Measurements from ENCODE around the gene ZNF521.
"Not testable (repeated sequence)": the region's sequence is repeated elsewhere in the genome, so short reads cannot be mapped to it uniquely, and the experiment has no call there.

Gene ZNF521

DNA sequence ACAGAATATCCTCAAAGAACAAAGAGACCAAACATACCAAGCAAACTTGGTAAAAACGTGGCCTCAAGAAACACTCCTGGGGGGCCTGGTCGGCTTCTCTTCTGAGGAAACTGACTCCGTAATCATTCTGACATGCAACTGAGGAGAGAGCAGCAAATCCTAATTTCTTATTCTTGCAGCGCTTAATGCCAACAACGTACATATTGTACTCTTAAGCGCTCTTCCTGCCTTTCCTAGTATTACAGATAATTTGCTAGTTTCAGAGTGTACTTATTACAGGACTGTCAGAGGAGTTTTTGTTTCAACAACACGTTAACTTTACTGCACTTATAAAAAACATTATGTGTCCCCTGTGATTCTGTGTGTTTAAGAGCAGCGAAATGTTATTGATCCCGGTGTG is 64.9 kb downstream of the ZNF521 start:
- no peak for DNase-seq

DNA sequence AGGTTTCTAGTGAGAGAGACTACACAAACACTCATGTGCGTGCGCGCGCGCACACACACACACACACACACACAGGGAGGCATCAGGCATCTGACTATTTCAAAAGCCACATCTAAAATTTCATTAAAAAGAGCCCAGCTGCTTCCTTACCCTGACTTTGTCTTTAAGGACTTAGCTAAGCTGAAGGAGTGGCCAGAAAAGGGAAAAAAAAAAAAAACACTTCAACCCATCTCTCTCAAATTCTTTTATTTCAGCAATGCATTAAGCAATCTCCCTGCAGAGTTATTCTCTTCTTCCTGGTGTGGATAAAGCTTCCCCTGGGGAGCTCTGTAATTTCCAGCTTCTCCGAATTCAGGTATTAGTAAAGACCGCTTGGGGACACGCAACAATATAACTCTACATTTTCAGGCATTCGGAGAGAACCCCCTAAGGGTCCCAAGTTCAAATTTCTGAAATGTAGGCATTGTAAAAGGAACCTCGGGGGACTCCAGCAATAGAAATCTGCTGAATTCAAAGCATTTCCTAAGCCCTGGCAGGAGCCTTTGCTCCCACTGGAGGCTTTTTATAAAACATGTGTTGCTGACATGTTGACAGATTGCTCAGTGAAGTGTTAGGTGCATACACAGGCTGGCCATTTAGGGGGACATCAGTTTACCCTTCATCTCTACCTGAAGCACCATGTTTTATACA is 67.0 kb downstream of the ZNF521 start:
- DNase-seq = no peak

DNA sequence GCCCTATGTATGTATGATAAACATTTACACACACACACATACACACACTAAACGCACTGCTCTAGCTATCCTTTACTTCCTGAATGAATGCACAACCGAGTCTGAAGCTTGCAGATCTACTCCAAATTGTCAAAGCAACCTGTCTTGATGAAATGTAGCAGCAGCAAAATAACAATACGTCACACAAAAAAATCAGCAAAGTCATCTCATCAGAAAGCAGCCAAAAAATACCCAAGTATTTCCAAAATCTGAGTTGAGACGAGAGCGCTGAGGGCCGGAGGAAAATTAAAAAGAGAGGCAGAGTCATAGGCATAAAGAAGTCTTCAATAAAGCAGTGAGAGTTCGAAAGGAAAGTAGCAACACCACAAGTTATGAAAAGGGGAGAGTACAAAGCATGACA is 67.7 kb downstream of the ZNF521 start:
- no peak for DNase-seq

DNA sequence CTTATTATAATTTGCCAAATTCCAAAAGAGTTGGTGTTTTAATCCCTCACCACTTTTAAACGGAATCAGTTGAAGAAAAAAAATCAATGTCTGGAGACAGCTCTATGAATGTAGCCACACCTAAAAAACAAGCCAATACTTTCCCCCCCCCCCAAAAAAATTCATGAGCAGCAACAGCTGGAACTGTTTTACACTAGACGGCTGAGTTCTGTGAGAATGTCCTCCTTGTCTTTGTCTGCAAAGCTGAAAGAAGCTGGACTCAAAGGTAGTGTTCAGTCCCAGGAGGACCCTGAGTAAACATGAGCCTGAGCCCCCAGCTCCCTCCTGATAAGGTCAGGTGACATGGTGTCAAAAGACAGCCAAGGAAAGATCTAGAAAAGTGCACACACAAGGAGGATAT is 68.2 kb downstream of the ZNF521 start:
- DNase-seq = no peak

DNA sequence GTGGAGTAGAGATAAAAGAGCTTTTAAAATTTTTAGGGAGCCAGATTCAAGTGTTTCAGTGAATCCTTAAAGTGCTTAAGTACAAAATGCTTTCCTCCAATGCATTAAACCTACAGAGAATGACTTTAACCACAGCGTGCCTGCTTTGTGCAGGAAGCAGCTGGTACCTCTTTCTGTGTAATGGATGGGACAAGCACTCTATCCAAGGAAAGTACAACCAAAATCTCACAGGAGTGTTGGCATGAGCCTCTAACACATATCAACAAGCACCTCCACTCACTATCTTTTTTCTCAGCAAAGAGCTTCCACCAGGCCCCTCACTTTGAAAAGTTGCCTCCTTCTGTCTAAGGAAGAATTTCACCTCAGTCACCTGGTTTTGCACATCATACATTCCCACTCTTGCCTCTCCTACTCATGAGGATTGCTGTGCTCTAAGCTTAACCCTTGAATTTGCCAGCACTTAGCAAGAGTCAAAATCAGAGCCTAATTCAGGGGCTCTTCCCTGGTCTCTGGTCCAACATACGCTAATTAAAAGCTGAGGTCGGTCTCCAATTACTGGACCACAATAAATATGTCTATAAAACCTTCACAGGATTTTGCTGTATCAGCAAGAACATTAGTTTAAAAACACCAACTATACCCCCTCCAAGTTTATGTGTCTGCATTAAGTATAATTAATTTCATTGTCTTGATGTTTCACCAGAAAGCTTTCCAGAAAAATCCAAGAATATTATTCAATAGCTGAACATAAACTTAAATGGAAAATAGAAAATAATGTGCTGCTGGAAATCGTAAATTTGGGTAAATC is 68.9 kb downstream of the ZNF521 start:
- no peak for DNase-seq

DNA sequence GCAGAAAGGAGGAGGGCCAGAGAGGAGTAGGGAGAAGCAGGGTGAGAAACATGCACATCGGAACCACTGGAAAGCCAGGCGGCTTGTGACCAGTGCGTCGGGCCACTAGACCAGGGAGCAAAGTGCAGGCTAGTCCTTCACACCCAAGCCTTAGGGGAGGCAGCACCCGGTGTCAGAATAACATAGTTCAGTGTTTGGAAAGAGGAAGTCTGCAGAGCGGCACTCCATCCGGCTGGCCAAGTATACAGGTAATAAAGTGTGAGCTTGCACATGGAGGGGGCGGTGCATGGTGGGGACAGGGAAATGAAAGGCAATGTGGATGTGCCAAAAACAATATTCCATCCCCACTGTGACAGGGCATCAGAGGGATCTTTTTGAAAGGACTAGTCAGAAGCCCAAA is 69.7 kb downstream of the ZNF521 start:
- DNase-seq = no peak

DNA sequence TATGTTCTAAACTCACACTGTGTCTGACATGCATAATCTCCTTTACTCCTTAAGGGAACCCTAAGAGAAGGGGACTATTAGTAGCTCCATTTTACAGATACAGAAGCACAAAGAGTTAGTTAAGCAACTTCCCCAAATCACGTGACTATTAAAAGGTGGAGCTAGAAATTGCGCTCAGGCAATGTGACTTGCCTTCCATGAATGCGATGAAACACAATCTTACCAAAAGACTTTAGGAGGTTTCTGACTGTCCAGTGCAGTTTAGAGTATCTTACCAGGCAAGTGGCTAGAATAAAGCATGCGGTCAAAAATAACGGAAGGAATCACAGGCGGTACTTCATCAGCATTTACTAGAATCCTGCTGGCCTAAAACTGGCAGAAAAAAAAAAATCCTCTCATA is 70.4 kb downstream of the ZNF521 start:
- DNase-seq = no peak

DNA sequence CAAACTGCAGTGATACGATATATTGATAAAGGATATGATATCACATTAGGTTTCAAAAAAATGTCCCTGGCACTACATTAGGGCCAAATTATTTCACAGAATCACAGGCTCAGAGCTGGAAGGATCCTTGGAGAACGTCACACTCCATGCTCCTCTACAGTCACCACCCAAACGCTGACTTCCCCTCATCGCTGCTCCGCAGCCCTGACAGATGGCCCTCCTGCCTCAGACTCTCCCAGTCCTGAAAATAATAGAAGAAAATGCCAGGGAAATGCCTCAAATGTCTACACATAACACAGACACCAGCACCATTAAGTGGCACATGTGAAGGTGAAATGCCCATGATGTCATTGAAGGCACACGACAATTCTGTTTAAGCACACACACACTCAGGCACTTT is 72.0 kb downstream of the ZNF521 start:
- no peak for DNase-seq

DNA sequence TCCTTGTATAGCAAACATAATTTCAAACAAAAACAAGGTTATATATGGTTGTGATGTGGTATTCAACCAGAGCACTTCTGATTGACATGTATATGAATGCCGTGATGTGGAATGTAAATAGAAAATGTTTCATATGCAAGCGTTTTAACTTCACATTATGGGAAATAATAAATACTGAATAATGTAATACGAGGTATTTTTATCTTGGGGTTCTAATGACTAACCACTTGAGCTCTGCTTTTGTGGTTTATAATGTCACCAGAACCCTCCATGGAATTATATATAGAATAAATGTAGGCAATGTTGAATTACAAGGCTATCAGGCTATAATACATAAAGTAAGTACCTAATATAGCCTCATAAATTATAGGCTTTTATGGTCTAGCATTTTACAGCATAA is 72.4 kb downstream of the ZNF521 start:
- no peak for DNase-seq

DNA sequence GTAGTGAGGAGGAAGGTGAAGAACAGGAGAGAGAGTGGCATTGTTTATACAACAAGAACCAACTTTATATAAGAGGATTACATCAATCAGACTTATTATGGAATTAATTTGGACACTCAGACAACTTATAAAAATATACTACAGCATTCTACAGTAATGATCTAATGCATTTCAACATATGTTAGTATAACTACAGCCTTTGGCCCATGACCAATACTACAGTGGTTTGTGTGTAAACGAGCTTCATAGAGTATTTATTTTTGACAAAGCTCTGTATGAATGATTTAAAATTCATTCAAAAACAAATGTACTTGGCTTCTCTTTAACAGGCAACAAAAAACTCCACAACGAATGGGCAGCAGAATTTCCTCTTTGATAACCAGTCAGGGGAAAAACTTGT is 72.8 kb downstream of the ZNF521 start:
- no peak for DNase-seq

DNA sequence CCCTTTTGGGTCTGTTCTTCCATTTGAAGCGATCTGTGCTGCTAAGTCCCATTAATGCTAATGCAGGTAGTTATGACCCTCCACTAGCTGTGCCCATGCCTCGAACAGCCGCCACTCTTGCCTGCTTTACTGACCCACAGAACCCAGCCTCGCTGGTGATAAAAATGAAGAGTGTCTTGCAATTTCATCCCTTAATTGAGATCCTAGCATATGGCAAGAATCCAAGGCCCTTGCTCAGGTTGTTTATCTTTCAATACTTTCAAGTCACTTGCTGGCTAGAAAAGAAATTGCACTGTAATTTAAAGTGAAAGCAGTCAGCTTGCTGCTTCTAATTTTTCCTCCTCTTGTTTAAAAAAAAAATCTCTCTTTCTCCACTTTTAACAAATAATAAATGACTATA is 73.6 kb downstream of the ZNF521 start:
- no peak for DNase-seq

DNA sequence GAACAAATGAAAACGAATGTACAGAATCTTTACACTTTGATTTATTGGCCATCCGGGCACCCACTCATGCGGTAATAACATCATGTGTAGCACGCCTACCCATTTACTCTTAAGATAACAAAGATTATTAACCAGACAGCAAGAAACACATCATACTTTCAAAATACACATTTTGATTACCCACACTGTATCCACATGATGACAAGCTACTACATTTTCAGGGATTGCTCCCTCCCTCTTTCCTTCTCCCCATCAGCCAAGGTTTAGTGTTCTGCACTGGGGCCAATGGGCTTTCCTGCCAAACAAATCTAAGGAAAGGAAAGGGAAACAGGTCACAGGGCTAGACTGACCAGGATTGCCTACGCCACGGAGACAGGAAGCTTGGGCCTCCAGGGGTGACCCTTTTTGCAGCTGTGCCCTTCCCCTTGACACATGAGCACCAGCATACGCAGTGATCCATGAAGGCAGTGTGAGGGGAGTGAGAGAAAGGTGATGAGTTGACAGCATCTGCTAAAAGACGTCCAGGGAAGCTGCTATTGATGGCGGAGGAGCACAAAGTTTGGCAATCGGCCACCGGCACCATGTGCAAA is 76.5 kb downstream of the ZNF521 start:
- no peak for DNase-seq

DNA sequence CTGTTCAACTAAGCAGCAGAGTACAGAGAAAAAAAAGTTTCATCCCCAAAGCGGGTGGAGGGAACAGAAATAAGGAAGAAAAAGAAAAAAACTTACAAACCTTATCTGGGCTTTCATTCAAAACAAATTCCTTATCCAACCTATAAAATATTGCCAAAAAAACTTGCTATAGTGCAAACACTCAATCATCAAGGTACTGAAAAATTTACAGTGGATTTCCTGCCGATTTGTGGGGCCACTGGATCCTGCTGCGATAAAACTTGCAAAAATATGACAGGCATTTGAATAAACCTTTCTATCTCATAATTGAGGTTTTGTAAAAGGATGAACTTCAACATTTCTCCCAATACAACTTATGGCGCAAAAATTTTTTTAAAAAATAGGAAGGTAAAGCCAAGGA is 77.0 kb downstream of the ZNF521 start:
- no peak for DNase-seq

DNA sequence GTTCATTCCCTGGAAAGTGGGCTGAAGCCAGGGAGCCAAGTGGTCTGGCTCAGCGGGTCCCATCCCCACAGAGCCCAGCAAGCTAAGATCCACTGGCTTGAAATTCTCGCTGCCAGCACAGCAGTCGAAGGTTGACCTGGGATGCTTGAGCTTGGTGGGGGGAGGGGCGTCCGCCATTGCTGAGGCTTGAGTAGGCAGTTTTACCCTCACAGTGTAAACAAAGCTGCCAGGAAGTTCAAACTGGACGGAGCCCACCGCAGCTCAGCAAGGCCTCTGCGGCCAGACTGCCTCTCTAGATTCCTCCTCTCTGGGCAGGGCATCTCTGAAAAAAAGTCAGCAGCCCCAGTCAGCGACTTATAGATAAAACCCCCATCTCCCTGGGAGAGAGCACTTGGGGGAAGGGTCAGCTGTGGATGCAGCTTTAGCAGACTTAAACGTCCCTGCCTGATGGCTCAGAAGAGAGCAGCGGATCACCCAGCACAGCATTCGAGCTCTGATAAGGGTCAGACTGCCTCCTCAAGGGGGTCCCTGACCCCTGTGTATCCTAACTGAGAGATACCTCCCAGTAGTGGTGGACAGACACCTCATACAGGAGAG is 84.9 kb downstream of the ZNF521 start:
- not testable (repeated sequence) for DNase-seq

DNA sequence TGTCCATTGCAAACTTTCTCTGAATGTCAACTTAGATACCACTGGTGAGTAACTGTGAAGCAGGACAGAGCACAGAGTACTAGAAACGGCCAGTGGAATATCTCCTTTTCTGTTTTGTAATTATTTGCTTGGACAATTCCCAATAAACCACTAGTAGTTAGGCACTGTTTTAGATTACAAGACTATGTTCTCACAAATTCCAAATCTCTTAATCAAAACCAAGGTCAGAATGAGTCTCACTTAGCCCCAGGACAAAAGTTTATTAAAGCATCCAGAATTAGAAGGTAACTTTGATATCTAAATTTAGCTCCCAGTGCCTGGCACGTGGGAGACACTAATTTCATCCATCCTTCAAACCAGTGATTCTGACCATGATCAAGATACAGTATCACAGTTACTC is 89.0 kb downstream of the ZNF521 start:
- DNase-seq = no peak

DNA sequence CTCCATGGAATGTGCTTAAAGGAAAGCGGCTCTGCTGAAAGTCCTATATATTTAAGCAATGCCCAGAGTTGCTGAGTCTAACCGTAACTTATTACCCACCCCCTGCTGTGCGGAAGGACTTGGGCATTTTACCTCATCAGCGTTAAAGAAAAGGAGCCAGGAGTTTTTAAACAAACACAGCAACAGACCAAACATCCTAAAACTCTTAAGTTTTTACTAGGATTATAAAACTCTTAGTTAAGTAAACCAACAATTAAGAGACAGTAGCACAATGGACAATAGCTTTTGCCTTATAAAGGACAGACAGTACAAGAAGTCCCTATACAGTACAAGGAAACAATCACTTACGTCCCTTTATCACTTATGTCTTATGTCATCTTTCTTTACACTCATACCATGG is 90.2 kb downstream of the ZNF521 start:
- DNase-seq = no peak

DNA sequence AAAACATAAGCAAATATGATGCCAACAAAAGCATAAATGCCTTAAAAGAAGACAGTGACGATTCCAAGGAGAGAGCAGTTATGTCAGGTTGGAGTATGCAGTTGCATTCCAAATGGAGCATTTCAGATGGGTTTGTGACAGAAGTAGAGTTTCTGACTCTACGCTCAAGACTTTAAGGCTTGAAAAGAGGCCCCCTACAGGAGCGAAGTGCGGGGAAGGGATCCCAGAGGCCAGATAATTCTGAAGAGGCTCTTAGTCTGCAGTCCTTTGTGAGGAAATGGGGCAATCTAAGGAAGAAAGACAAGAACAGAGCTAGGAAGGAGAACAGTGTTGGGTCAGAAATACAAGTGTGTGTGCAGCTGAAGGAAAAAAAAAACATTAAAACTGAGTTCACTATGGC is 95.5 kb downstream of the ZNF521 start:
- DNase-seq = no peak

DNA sequence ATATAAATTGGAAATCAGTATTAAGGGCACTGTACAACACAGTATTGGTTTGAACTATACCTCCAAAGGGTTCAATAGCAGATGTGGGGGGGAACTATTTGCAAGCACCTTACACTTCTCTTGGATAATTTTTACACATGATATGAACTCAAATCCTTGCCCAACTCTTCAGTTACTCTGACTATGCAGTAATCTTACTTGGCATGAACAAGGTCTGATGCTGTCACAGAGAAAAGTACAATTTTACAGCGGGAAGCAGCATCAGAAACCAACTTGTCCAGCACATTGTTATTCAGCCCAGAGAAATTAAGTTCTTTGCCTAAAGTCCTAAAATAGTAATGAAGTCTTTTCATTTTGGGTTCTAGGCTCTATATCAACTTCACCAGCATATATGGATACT is 98.2 kb downstream of the ZNF521 start:
- no peak for DNase-seq

DNA sequence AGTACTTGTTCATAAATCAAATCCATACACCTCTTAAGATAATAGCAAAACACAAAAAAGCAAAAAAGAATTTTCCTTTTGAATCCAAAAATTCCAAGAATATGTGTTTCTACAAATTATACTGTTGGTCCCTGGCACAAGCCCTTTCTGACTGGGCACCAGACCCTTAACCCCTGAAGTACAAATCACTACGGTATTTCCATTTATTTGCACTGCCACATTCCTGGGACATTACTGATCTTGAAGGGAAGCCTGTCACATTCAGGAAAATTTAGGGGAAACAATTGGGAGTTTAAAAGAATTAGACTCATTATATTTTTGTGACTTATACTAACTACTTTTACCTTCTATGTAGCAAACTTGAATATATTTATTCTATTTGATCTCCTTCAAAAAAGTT is 98.8 kb downstream of the ZNF521 start:
- DNase-seq = no peak

DNA sequence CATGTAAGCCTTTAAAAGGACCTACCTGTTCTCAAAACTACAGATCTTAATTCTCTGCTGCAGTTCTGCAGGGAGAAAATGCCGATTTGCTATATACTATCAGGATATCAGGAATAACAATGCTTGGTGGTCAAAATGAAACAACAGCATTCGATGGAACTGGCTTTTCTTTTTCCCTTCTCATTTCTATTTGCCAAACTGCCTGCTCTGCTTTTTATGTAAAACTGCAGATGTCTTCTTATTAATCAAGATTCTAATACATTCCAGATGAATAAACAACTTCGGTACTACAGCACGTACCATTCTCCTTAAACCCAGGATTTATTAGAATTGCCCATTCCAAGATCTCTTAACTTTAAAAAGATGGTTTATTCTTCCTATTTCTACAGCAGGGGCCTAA is 100.9 kb downstream of the ZNF521 start:
- no peak for DNase-seq

DNA sequence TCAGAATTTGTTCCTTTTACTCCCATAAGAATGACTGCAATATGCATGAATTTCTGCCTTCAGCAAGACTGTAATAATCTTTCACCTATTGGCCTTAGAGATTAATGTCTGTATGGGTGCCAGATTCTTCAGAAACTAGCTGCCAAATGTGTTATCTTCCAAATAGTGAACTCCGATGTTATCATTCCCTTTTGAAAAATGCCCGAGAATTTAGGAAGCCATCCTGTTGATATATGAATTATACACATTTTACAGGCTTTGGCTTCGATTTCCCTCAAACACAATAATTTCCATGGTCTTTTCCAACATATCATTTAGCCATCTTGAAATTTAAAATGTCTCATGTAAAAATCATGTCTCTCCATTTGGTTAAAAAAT is 101.5 kb downstream of the ZNF521 start:
- DNase-seq = no peak

DNA sequence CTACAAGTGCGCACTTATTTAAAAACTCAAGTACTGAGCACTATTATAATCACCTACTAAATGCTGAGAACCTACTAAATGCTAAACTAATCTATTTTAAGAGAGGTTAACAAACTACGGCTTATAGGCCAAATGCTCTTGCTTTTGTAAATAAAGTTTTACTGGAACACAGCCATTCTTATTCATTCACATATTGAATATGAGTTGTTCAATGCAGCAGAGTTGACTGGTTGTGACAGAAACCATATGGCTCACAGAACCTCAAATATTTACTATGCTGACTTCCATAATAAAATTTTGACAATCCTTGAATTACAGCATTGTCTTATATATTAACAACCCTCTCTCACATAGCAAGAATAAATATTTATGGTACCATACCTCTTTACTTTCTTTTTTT is 103.2 kb downstream of the ZNF521 start:
- DNase-seq = no peak

DNA sequence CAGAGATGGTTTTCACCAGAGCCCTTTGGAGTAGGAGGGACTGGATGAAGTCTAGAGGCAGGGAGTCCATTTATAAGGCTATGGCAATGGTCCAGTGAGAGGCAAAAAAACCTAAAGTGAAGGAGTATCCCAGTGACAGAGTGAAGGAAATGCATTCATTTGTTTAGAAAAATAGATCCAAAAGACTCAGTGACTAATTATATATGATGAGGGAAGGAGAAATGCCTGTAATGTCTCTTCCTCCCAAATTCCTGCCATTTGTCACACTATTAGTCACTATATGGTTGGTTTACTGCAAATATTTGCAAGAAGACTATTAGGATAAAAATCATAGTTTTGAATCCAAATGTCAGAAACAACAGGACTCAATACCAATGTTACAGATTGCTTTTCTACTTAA is 104.2 kb downstream of the ZNF521 start:
- no peak for DNase-seq
